HepG2 (cell line): Measurements from ENCODE around the gene PPP4C. TPM values are rescaled to one million over a fixed set of nuclear protein-coding genes. Genes with fewer than 3 reads are reported as not detected.

Experiments
- ATF7-NPFF ChIP-seq: sonication (generic); formaldehyde crosslinking; IDR thresholded peaks from 2 replicates; pipeline ENCODE4 v1.8.1; 2023; ENCODE audit warnings: mild to moderate bottlenecking, low read depth, missing genetic modification reagents, moderate library complexity
- DR1 ChIP-seq: sonication (generic); formaldehyde crosslinking; IDR thresholded peaks from 2 replicates; pipeline ENCODE4 v1.8.0; 2021; ENCODE audit warnings: mild to moderate bottlenecking, missing genetic modification reagents, inconsistent platforms
- EP300 ChIP-seq, 3 experiments: sonication (generic) in 1 of 3; formaldehyde crosslinking in 1 of 3; IDR thresholded peaks; 2 replicates each; pipeline versions ENCODE4 v1.5.1 to v1.6.1; 2011 to 2020; ENCODE audit warnings: low read depth in 2 of 3, low read length in 2 of 3, borderline replicate concordance in 1 of 3, improper control_type of control experiment in 1 of 3, mild to moderate bottlenecking in 1 of 3, missing genetic modification reagents in 1 of 3, moderate library complexity in 1 of 3
- GATA4 ChIP-seq: sonication (generic); IDR thresholded peaks from 2 replicates; pipeline ENCODE4 v1.6.1; 2016; ENCODE audit warnings: antibody characterized with exemption, low read depth, borderline replicate concordance
- MBD4 ChIP-seq: IDR thresholded peaks from 2 replicates; pipeline ENCODE4 v1.6.1; 2012; ENCODE audit warnings: low read length, inconsistent platforms, borderline replicate concordance
- MED1 ChIP-seq: sonication (generic); formaldehyde crosslinking; IDR thresholded peaks from 2 replicates; pipeline ENCODE4 v1.4.0; 2020; ENCODE audit warnings: missing genetic modification reagents
- MEIS1 ChIP-seq: sonication (generic); formaldehyde crosslinking; IDR thresholded peaks from 2 replicates; pipeline ENCODE4 v1.9.0; 2021; ENCODE audit warnings: mild to moderate bottlenecking, missing genetic modification reagents, moderate library complexity, borderline replicate concordance
- PHF20 ChIP-seq: sonication (generic); formaldehyde crosslinking; IDR thresholded peaks from 2 replicates; pipeline ENCODE4 v1.5.0; 2020; ENCODE audit warnings: mild to moderate bottlenecking, missing genetic modification reagents
- REXO4 ChIP-seq: sonication (generic); formaldehyde crosslinking; IDR thresholded peaks from 2 replicates; pipeline ENCODE4 v1.8.0; 2022; ENCODE audit warnings: missing genetic modification reagents, mild to moderate bottlenecking, borderline replicate concordance
- SALL2 ChIP-seq: sonication (generic); formaldehyde crosslinking; IDR thresholded peaks from 2 replicates; pipeline ENCODE4 v1.8.1; 2023; ENCODE audit warnings: mild to moderate bottlenecking, missing genetic modification reagents, inconsistent platforms
- TBX2 ChIP-seq: sonication (generic); formaldehyde crosslinking; IDR thresholded peaks from 2 replicates; pipeline ENCODE4 v1.5.0; 2020; ENCODE audit warnings: missing genetic modification reagents, mild to moderate bottlenecking, borderline replicate concordance
- TOE1 ChIP-seq: sonication (generic); formaldehyde crosslinking; IDR thresholded peaks from 2 replicates; pipeline ENCODE4 v1.4.0; 2020; ENCODE audit warnings: mild to moderate bottlenecking, missing genetic modification reagents
- ZFAT ChIP-seq: sonication (generic); formaldehyde crosslinking; conservative IDR thresholded peaks from 2 replicates; pipeline ENCODE4 v1.8.1; 2023; ENCODE audit warnings: missing genetic modification reagents, inconsistent platforms
- ZKSCAN5 ChIP-seq: sonication (generic); formaldehyde crosslinking; IDR thresholded peaks from 2 replicates; pipeline ENCODE4 v1.5.1; 2020; ENCODE audit warnings: mild to moderate bottlenecking, missing genetic modification reagents
- ZMYM2 ChIP-seq: sonication (generic); formaldehyde crosslinking; IDR thresholded peaks from 2 replicates; pipeline ENCODE4 v1.8.0; 2022; ENCODE audit warnings: mild to moderate bottlenecking, missing genetic modification reagents
- ZNF333 ChIP-seq: sonication (generic); formaldehyde crosslinking; IDR thresholded peaks from 2 replicates; pipeline ENCODE4 v1.4.0; 2020; ENCODE audit warnings: mild to moderate bottlenecking, missing genetic modification reagents, borderline replicate concordance
- ZNF557 ChIP-seq: sonication (generic); formaldehyde crosslinking; IDR thresholded peaks from 2 replicates; pipeline ENCODE4 v1.4.0; 2020; ENCODE audit warnings: missing genetic modification reagents
- polyA plus RNA-seq, 8 experiments: library from polyadenylated mRNA; depleted of rRNA in 3 of 8; stranded (reverse) in 7 of 8; unstranded in 1 of 8; fragments of >200 nt; fragmentation: Illumina TruSeq in 4 of 8; extraction: Trizol in 4 of 8; gene quantifications; 2 replicates each; pipeline versions ENCODE4 v1.2.1 to v1.2.3, GENCODE V29; 2011 to 2016; ENCODE audit warnings: low read depth in 4 of 8, missing spikeins in 1 of 8, mixed read lengths in 1 of 8; ENCODE audit not compliant: insufficient read depth in 1 of 8
- total RNA-seq, 5 experiments: library from RNA; depleted of rRNA; stranded (reverse); fragments of >200 nt; fragmentation: Illumina TruSeq; extraction: Trizol; gene quantifications; 2 replicates each; pipeline ENCODE4 v1.2.3, GENCODE V29; 2016; ENCODE audit warnings: low read depth in 1 of 5
- TF ChIP-seq, protein P1 (sequence below): sonication (generic); formaldehyde crosslinking; IDR thresholded peaks from 2 replicates; pipeline ENCODE4 v1.4.0; 2020; ENCODE audit warnings: mild to moderate bottlenecking, low read depth, missing genetic modification reagents
- TF ChIP-seq, protein P2 (sequence below): IDR thresholded peaks from 2 replicates; pipeline ENCODE4 v1.6.1; 2016; ENCODE audit warnings: missing compliant biosample characterization, missing genetic modification reagents, borderline replicate concordance
- TF ChIP-seq, protein P3 (sequence below): sonication (generic); formaldehyde crosslinking; IDR thresholded peaks from 2 replicates; pipeline ENCODE4 v1.4.0; 2020; ENCODE audit warnings: missing genetic modification reagents, mild to moderate bottlenecking, borderline replicate concordance
- TF ChIP-seq, protein P4 (sequence below): sonication (generic); formaldehyde crosslinking; IDR thresholded peaks from 2 replicates; pipeline ENCODE4 v1.5.0; 2020; ENCODE audit warnings: missing genetic modification reagents, mild to moderate bottlenecking, borderline replicate concordance

The PPP4C gene
- total and polyA plus RNA-seq, 2 of the 13 experiments (the other 11 are each of a cell fraction or from before 2014, with no cell fraction given), result 176 to 220 TPM

DNA sequence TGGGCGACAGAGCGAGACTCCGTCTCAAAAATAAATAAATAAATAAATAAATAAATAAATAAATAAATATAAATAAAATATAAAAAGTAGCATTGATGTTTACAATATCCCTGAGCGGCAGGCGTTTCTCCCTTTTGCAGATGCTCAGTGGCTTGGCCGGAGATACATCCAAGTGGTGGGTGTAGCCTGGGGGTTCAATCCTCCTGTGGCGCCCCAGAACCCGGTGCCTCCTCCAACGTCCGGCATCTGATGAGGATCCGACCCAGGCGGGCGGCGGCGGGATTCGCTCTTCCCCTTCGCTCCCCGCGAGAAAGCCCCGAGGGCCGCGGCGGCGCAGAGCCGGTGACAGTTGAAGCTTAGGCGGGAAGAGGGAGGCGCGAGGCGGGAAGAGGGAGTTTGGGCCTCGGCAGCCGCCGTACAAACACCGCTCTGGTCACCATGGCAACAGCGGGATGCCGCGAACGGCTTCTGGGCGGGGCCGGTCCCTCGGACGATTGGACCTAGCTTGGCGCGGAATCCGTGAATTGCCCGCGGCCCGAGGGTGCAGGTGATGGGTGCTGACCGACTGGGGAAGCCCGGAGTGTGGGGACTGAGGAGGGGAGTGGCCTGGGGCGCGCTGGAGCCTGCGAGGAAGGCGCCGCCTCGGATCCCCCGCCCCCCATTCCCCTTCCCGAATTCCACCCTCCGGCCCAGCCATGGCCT is 23.0 kb upstream of the PPP4C start (continued):
- TF ChIP-seq ZKSCAN5, result no peak
- peak; percentile 94 for TF ChIP-seq ZMYM2 (CRISPR knock-in tag)
- peak; percentile 68 for TF ChIP-seq SALL2 (CRISPR knock-in tag)
- peak; percentile 97 for TF ChIP-seq TBX2 (CRISPR knock-in tag)
- TF ChIP-seq ZFAT, result no peak
- TF ChIP-seq, protein P1, sequence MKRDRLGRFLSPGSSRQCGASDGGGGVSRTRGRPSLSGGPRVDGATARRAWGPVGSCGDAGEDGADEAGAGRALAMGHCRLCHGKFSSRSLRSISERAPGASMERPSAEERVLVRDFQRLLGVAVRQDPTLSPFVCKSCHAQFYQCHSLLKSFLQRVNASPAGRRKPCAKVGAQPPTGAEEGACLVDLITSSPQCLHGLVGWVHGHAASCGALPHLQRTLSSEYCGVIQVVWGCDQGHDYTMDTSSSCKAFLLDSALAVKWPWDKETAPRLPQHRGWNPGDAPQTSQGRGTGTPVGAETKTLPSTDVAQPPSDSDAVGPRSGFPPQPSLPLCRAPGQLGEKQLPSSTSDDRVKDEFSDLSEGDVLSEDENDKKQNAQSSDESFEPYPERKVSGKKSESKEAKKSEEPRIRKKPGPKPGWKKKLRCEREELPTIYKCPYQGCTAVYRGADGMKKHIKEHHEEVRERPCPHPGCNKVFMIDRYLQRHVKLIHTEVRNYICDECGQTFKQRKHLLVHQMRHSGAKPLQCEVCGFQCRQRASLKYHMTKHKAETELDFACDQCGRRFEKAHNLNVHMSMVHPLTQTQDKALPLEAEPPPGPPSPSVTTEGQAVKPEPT (CRISPR knock-in tag), result peak; percentile 96
- peak; percentile 60 to 63; a peak in 1 of 4 replicates for TF ChIP-seq EP300 (IDR thresholded peaks at IDR 0.05; ENCODE audit: low read depth in 2 of 2, low read length in 2 of 2)
- TF ChIP-seq EP300 (CRISPR knock-in tag; IDR thresholded peaks at IDR 0.05; ENCODE audit: borderline replicate concordance), result peak; percentile 76
- TF ChIP-seq MED1 (CRISPR knock-in tag), result peak; percentile 76
- TF ChIP-seq MBD4, result no peak
- TF ChIP-seq MEIS1, result peak; percentile 92
- TF ChIP-seq, protein P2, sequence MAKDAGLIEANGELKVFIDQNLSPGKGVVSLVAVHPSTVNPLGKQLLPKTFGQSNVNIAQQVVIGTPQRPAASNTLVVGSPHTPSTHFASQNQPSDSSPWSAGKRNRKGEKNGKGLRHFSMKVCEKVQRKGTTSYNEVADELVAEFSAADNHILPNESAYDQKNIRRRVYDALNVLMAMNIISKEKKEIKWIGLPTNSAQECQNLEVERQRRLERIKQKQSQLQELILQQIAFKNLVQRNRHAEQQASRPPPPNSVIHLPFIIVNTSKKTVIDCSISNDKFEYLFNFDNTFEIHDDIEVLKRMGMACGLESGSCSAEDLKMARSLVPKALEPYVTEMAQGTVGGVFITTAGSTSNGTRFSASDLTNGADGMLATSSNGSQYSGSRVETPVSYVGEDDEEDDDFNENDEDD (CRISPR knock-in tag), result peak; percentile 100
- TF ChIP-seq, protein P3, sequence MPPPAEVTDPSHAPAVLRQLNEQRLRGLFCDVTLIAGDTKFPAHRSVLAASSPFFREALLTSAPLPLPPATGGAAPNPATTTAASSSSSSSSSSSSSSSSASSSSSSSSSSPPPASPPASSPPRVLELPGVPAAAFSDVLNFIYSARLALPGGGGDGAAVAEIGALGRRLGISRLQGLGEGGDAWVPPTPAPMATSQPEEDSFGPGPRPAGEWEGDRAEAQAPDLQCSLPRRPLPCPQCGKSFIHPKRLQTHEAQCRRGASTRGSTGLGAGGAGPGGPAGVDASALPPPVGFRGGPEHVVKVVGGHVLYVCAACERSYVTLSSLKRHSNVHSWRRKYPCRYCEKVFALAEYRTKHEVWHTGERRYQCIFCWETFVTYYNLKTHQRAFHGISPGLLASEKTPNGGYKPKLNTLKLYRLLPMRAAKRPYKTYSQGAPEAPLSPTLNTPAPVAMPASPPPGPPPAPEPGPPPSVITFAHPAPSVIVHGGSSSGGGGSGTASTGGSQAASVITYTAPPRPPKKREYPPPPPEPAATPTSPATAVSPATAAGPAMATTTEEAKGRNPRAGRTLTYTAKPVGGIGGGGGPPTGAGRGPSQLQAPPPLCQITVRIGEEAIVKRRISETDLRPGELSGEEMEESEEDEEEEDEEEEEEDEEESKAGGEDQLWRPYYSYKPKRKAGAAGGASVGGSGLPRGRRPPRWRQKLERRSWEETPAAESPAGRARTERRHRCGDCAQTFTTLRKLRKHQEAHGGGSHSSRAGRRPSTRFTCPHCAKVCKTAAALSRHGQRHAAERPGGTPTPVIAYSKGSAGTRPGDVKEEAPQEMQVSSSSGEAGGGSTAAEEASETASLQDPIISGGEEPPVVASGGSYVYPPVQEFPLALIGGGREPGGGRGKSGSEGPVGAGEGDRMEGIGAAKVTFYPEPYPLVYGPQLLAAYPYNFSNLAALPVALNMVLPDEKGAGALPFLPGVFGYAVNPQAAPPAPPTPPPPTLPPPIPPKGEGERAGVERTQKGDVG, result peak; percentile 96; the same call in 1 of the 2 replicates
- TF ChIP-seq ATF7-NPFF (CRISPR knock-in tag), result peak; percentile 98
- no peak; the same call in 1 of the 2 replicates for TF ChIP-seq REXO4 (CRISPR knock-in tag)
- no peak for TF ChIP-seq GATA4
- TF ChIP-seq TOE1, result peak; percentile 85; the same call in 1 of the 2 replicates
- TF ChIP-seq ZNF333 (CRISPR knock-in tag), result no peak; the same call in 1 of the 2 replicates
- TF ChIP-seq PHF20 (CRISPR knock-in tag), result peak; percentile 86
- peak; percentile 93; the same call in 1 of the 2 replicates for TF ChIP-seq ZNF557 (CRISPR knock-in tag)
- peak; percentile 89 for TF ChIP-seq DR1
- TF ChIP-seq, protein P4, sequence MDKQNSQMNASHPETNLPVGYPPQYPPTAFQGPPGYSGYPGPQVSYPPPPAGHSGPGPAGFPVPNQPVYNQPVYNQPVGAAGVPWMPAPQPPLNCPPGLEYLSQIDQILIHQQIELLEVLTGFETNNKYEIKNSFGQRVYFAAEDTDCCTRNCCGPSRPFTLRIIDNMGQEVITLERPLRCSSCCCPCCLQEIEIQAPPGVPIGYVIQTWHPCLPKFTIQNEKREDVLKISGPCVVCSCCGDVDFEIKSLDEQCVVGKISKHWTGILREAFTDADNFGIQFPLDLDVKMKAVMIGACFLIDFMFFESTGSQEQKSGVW (CRISPR knock-in tag), result no peak
